CD4-positive, alpha-beta T cell treated with Interleukin-17A for 1 hour (primary cell): ENCODE results near the gene SBNO2.

Experiments used
- DNase-seq: peaks from one replicate; pipeline ENCODE4 v3.0.0-alpha.2; 2020

Gene SBNO2

GRCh38 chr19:1104311-1105007, 69.6 kb downstream of the SBNO2 start:
- DNase-seq: peak; percentile 78

DNA sequence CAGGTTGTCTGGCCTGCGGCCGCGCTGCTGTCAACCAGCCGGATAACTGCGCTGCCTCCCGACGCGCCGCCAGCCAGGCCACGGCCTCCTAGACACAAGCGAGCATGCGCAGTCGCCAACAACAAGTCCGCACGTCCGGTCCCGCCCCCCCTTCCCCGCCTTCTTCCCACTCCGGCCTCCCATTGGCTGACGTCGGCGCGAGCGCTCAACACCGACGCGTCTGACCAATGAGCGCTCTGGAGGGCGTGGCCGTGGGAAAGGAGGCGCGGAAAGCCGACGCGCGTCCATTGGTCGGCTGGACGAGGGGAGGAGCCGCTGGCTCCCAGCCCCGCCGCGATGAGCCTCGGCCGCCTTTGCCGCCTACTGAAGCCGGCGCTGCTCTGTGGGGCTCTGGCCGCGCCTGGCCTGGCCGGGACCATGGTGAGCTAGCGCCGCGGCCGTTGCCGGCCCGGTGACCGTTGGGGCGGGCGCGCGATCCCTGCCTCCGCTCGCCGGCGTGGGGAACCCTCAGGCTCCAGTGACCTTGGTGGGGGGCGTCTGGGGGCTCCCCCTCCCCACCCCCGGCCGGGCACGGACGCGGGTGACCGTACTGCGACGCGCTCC, 70.3 kb downstream of the SBNO2 start, which contains the start of gene GPX4:
Gene GPX4, plus strand, starts transcription at position 287 of the 603 bp plus-strand sequence. Its CDS starts 50 bp downstream, at position 337.
- peak; percentile 98 for DNase-seq

- no peak for DNase-seq
These were observed 70.8 kb downstream of the SBNO2 start for GRCh38 chr19:1103132-1103707.

DNA sequence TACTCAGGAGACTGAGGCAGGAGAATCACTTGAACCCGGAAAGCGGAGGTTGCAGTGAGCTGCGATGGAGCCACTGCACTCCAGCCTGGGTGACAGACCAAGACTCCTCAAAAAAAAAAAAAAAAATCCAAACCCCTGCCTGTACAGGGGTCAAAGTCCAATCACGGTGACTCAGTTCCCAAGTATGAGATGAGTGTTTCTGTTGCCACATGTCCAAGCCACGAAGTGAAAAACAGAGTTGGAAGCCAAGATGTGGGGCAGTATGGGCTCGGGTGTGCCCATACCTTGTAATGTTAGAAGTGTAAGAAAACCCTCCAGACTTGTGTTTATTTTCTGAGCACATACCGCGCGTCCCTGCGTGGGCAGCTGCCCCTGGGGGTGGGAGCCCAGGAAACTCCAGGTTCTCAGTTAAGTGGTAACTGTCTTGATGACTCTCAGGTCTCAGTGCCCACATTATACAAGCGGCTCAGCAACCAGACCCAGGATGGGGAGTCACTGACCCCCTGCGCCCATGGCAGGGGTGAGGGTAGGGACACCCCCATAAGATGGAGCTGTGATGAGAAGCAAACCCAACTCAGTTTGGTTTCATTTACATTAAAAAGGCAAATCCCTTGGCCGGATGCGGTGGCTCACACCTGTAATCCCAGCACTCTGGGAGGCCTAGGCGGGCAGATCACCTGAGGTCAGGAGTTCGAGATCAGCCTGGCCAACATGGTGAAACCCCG, 71.5 kb downstream of the SBNO2 start:
- peak; percentile 55 for DNase-seq

GRCh38 chr19:1101337-1101698, 72.8 kb downstream of the SBNO2 start:
- no peak for DNase-seq

- no peak for DNase-seq
These were observed 75.7 kb downstream of the SBNO2 start for GRCh38 chr19:1098177-1099051.

DNA sequence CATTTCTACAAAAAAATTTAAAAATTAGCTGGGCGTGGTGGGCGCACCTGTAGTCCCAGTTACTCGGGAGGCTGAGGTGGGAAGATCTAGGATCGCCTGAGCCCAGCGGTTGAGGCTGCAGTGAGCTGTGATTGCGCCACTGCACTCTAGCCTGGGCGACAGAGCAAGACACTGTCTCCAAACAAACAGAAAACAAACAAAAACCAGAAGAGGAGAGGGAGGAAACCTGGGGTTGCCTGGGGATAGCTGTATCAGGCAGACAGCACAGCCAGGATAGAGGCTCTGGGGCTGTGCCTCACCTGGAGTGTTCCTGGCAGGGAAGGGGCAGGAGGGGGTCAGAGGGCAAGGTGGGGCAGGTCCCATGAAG, 76.3 kb downstream of the SBNO2 start:
- DNase-seq: no peak

DNA sequence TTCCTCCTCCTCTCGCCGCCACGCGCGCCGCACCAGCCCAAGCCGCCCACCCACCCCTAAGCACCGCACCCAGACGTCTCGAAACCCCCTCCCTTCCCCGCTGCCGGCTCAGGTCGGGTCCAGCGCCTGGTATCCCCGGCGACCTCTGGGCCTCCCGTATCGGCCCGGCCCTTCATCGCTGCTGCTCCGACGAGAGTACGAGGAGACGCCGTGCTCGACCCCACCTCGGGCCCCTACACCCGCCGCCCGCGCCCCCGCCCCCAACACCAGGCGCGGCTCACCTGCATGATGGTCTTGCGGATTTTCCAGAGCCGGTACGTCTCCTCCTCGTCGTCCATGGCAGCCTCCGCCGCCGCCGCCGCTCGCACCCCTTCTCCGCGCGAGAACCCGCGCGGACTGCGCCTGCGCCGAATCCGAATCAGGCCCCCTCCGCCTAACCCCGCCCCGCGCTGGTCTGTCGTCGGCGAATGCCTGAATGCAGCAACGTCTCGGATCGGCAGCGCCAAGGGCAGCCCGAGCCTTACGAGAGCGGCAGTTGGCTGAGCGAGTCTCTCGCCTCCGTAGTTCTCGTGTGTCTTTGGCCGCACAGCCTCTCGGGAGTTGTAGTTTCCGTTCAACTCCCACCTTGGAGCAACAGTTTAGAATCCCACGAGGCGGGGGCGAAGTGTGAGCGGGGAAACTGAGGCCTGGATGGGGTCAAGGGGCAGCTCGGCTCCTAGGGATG, 78.9 kb downstream of the SBNO2 start, which contains the start of gene POLR2E:
Gene POLR2E, minus strand, starts transcription at position 398 of the 724 bp plus-strand sequence. Its CDS starts 60 bp downstream, at position 338.
- DNase-seq: peak; percentile 98

GRCh38 chr19:1094655-1094977, 79.5 kb downstream of the SBNO2 start:
- DNase-seq: no peak

- DNase-seq: no peak
These were observed 80.1 kb downstream of the SBNO2 start for GRCh38 chr19:1093811-1094553.

- no peak for DNase-seq
These were observed 80.7 kb downstream of the SBNO2 start for GRCh38 chr19:1093330-1093729.

- no peak for DNase-seq
These were observed 82.4 kb downstream of the SBNO2 start for GRCh38 chr19:1091544-1092175.

- DNase-seq: no peak
These were observed 83.1 kb downstream of the SBNO2 start for GRCh38 chr19:1090731-1091543.

DNA sequence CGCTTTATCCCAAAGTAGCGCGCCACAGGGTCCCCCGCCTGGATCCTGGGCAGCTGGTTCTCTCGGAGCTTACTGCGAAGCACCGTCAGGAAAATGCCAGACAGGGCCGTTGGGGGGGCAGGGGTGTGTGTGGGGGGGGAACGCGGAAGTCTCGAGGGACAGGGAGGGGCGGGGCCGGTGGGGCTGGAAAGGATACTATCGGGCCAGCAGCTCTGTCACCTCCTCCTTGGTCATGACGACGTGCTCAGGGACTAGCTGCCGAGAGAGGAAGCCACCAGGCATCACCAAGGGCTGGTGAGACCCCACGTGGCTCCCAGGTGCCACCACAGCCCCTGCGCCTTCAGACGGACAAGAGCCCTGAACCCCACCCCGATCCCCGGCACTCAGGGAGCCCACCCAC, 84.2 kb downstream of the SBNO2 start:
- peak; percentile 71 for DNase-seq

GRCh38 chr19:1089126-1089771, 84.8 kb downstream of the SBNO2 start:
- no peak for DNase-seq

GRCh38 chr19:1088416-1089010, 85.6 kb downstream of the SBNO2 start:
- no peak for DNase-seq

GRCh38 chr19:1087813-1088415, 86.2 kb downstream of the SBNO2 start:
- peak; percentile 64 for DNase-seq

DNA sequence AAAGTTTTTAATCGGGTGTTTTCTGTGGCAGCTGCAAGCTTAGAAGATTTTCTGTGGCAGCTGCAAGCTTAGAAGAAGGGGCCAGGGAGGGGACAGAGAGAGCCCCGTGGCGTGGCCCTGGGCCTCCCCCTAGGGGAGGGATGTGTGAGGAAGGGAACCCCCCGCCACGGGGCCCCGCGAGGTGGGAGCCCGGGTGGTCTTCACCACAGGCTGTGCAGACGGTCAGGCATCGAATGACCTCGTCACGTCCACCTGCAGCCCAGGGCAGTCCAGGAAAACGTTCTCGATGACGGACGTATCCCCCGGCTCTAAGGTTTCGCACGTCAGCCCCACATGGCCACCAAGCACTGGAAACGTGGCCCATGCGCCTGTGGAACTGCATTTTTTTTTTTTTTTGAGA, 87.5 kb downstream of the SBNO2 start:
- no peak for DNase-seq
